Mononuclear cell (primary cell): ENCODE measurements around the gene NPEPL1. TPM values are rescaled to one million over a fixed set of nuclear protein-coding genes. Genes with fewer than 3 reads are reported as not detected.
"Not testable (repeated sequence)": the region's sequence is repeated elsewhere in the genome, so short reads cannot be mapped to it uniquely, and the experiment has no call there.

Experiments used
- H3K27me3 ChIP-seq: 2 replicates; pipeline ENCODE4 v1.6.0; 2011; ENCODE audit warnings: low read length, control low read depth; ENCODE audit not compliant: insufficient read depth
- H3K4me1 ChIP-seq: 2 replicates; pipeline ENCODE4 v1.5.1; 2011; ENCODE audit warnings: mild to moderate bottlenecking, low read length, control low read depth; ENCODE audit not compliant: insufficient read depth
- H3K4me3 ChIP-seq: 2 replicates; pipeline ENCODE4 v1.5.1; 2011; ENCODE audit warnings: mild to moderate bottlenecking, low read length, moderate library complexity
- H3K9me3 ChIP-seq: 2 replicates; pipeline ENCODE4 v1.5.1; 2011; ENCODE audit warnings: low read depth, mild to moderate bottlenecking, control low read depth, low read length
- total RNA-seq: library from RNA; depleted of rRNA; stranded (reverse); fragments of >200 nt; gene quantifications from one replicate; pipeline ENCODE4 v1.2.3, GENCODE V29; 2012

NPEPL1 gene
- total RNA-seq, 1 donor = 25.5 TPM

DNA sequence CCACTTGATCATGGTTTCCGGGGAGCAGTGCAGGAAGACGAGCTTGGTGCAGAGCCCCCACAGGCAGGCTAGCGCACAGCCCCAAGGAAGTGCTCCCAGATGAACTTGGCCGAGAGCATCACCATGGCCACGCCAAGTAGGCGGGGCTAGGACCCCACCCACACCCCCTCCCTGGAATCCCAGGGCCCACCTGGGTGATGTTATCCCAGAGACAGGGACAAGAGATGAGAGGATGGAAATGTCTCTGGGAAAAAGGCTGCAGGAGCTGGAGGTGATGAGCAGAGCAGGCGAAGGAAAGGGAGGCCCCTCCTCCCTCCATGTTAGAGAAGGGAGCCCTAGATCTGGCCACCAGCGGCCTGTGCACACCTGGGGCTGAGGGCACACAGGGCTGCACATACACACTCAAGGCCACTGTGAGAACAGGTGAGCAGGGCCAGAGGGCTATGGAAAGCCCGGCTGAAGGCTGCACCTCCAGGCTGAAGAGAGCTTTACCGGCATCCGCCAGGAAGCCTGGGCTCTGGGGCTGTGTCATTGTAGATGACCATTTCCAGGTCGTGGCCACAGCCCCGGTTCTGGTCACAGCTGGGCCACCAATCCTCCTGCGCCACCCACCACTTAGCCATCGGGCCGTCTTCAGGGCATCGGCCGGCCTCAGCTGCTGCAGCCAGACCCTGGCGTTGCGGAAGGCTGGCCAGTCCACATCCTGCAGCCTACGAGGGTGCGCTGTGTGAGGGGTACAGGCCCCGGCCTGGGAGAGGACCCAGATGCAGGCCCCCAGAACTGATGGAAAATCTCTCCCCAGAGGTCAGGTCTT is 24.9 kb downstream of the NPEPL1 start:
- H3K4me1 ChIP-seq = no peaks in the 10 kb centered on the region
- no peak overlapping the region for H3K4me3 ChIP-seq
- no peaks in the 10 kb centered on the region for H3K27me3 ChIP-seq
- no peaks in the 10 kb centered on the region for H3K9me3 ChIP-seq

DNA sequence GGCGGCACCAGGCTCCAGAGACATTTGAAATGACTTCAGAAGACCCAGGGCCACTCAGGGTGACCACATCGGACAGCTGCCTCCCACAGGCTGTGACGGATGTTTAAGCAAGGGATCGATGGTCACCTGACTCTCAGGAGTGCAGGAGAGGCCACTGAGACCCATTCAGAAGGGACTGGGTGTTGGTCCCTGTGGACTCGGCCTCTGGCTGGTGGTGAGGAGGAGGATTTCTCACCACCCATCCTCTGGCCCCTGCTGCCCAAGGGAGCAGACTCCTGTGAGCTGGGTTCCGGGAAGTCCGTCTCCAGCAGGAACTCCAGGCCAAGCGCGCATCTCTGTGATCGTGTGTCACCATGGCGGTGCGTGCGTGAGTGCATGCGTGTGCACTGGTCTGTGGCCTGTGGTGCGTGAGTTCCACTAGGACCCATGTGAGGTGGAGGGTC is 25.5 kb downstream of the NPEPL1 start:
- Histone ChIP-seq H3K4me3 (no peak overlapping the region), H3K4me1 (no peaks in the 10 kb centered on the region), H3K9me3 (no peaks in the 10 kb centered on the region), H3K27me3 (peaks cover 2% of the 10 kb centered on the region)

DNA sequence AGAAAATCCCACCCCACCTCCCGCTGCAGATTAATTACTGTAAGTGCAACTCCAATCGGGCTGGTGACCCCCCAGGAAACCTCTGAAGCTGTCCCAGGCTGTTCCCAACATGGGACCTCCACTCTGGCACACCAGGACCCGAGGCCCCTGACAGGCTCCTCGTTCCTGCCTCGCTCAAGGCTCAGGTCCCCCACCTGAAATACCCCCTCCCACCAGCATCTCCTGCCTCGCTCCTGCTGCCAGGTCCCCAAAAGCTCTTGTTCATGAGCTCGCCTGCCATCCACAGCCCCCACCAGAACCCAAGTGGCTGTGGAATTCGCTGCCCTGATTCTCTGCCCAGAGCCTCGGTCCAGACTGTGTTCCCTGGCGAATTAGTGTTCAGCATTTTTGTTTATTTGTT is 26.1 kb downstream of the NPEPL1 start:
- Histone ChIP-seq H3K4me1 (no peaks in the 10 kb centered on the region), H3K4me3 (no peak overlapping the region), H3K9me3 (no peaks in the 10 kb centered on the region), H3K27me3 (peaks cover 3% of the 10 kb centered on the region)

DNA sequence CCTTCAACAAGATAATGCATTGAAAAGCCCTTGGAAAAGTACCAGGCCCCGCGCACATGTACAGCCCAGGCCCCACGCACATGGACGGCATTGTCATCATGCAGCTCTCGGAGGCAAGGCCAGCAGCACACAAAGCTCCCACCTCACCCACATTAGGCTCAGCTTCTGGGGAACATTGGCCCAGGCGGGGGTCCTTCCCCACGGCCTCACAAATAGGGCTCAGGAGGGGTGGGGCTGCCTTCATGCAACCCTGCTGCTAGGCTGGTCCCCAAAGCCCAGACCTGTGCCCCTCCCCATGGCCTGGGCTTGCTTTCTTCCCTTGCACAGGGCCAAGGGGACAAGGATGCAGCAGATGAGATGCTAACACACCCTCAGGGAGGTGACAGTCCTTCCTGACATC is 26.7 kb downstream of the NPEPL1 start:
- no peak overlapping the region for H3K4me3 ChIP-seq
- no peaks in the 10 kb centered on the region for H3K9me3 ChIP-seq
- peaks cover 3% of the 10 kb centered on the region for H3K27me3 ChIP-seq
- no peaks in the 10 kb centered on the region for H3K4me1 ChIP-seq

DNA sequence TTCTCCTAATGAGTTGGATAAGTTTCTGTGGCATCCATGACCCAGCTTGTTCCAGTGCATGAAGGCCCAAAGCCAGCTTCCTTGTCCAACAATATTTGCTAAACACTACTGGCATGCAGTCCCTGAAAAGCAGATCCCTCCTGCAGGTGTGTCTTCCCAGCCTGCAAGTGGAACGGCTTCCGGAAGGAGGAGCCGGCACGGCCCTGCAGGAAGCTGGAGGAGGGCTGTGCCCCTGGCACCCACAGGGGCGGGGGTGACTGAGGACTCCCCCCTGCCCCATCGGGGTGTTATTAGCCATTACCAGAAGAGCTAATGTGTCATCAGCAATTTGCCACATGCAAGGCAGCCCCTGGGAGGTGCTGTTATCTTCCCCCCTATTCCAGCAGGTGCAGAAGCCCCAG is 27.4 kb downstream of the NPEPL1 start:
- Histone ChIP-seq H3K4me1 (no peaks in the 10 kb centered on the region), H3K27me3 (peaks cover 3% of the 10 kb centered on the region), H3K9me3 (no peaks in the 10 kb centered on the region), H3K4me3 (no peak overlapping the region)

DNA sequence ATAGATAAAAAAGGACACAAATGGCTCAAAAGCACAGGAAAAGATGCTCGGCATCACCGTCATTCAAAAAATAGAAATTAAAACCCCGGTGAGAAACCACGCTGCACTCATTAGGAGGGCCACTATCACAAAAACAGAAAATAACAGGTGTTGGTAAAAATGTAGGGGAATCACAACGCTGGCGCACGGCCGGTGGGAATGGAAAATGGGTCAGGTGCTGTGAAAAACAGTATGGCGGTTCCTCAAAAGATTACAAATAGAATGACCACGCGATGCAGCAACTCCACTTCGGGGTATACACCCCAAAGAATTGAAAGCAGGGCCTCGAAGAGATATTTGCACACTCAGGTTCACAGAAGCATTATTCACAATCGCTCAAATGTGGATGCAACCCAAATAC is 28.3 kb downstream of the NPEPL1 start:
- Histone ChIP-seq H3K4me3 (no peak overlapping the region), H3K4me1 (no peaks in the 10 kb centered on the region), H3K27me3 (peaks cover 3% of the 10 kb centered on the region), H3K9me3 (no peaks in the 10 kb centered on the region)

DNA sequence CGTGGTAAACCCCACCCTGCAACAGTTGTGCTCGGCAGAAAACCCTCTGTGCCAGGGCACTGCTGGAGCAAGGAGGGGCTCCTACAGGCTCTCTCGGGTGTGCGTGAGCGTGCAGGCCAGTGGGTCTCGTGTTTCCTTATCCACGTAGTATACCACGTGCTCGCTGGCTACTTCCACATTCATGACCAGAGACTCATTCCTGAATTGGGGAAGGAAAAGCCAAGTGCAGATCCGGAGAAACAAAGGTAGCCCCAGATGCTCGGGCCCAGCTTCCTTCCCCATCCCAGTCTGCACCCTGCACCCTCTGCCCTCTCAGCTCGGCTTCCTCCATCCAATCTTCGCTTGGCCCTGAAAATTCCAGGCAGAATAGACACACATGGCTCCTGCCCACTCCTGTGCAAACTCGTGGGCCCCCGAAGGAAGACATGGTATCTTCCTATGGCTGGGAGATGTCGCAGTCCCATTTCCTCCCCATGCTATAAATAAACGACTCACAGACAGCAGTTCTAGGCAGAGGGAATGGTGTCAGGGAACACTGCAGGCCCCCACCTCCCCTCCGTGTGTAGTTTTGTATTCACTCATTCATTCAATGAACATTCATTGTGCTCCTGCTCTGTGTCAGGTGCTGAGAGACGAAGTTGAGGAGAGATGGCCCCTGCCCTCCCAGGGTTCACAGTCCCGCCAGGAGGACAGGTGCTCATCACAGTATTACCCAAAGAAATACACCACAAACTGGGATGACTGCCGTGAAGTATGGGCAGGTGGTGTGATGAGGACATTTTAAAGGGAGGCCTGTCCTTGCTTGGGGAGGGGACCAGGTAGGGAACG is 29.6 kb downstream of the NPEPL1 start:
- H3K9me3 ChIP-seq = no peaks in the 10 kb centered on the region
- H3K27me3 ChIP-seq = peaks cover 3% of the 10 kb centered on the region
- H3K4me3 ChIP-seq = no peak overlapping the region
- H3K4me1 ChIP-seq = no peaks in the 10 kb centered on the region

DNA sequence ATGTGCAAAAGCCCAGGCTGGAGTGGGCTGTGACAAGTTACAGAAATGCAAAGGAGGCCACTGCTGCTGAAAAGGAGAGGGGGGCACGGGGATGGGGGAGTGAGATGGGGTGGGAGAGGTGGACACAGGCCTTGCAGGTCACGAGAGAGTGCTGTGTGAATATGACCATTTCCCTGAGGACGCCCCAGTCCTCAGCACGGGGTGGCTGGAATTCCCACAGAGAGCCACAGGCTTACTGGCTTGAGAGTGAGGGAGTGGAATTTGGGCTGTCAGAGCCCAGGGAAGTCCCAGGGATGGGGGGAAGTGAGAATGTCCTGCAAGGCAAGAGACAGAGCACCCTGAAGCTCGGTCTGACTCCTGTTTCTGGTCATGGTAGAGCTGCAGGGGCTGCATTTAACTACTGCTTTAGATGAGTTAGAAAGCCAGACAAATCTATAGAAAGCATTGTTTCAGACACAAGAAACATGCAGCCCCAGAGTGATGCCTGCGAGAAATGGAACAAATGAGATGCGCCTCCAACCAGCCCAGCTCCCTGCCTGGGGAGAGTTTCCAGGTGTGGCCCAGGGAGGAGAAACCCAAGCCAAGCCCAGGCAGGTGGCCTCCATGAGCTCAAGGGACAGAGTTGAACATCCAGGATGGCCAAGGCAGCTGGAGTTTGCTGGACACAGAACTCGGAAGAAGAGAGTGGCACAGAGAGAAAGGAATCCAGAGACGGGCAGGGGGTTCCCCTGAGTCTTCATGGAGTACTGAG is 30.5 kb downstream of the NPEPL1 start:
- H3K9me3 ChIP-seq = no peaks in the 10 kb centered on the region
- H3K4me1 ChIP-seq = no peaks in the 10 kb centered on the region
- H3K4me3 ChIP-seq = no peak overlapping the region
- H3K27me3 ChIP-seq = peaks cover 3% of the 10 kb centered on the region

DNA sequence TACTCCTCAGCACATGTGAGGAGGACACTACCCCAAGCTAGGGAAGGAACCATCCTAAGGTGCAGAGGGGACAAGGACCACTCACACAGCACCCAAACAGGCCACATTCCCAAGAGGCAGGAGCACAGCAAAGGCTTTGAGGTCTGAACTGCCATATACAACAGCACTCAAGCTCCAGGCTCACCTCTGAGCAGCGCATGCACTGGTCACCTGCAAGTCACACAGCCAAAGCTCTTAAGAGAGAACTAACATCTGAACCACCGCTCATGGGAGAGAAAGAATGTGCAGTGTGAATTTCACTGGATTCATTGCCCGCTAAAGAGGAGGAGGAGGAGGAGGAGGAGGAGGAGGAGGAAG is 31.0 kb downstream of the NPEPL1 start:
- Histone ChIP-seq H3K4me1 (no peaks in the 10 kb centered on the region), H3K4me3 (no peak overlapping the region), H3K27me3 (peaks cover 3% of the 10 kb centered on the region), H3K9me3 (no peaks in the 10 kb centered on the region)

DNA sequence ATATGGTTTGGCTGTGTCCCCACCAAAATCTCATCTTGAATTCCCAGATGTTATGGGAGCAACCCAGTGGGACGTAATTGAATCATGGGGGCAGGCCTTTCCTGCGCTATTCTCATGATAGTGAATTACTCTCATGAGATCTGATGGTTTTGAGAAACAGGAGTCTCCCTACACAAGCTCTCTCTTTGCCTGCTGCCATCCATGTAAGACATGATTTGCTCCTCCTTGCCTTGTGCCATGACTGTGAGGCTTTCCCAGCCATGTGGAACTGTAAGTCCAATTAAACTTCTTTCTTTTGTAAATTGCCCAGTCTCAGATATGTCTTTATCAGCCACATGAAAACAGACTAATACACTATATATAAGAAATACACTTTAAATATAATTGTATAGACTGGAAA is 33.6 kb downstream of the NPEPL1 start:
- H3K4me3 ChIP-seq, H3K9me3 ChIP-seq, H3K4me1 ChIP-seq, H3K27me3 ChIP-seq: not testable (repeated sequence)

DNA sequence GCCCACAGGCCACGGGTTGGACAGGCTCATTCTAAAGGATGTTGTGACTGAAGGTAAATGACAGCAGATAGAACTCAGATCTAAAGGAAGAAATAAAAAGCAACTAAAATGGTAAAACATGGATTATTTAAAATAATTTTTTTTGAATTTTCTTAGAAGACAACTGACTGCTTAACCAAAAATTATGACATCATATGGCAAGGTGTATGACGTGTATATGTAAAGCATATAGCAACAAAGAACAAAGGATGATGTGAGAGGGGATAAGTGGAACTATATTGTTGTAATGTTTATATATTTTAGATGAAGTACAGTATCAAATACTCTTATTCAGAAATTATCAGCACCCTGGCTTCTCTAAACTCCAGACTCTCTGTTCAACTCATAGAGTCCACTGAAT is 38.6 kb downstream of the NPEPL1 start:
- Histone ChIP-seq H3K9me3 (no peaks in the 10 kb centered on the region), H3K4me1 (no peaks in the 10 kb centered on the region), H3K4me3 (no peak overlapping the region), H3K27me3 (peaks cover 20% of the 10 kb centered on the region)

DNA sequence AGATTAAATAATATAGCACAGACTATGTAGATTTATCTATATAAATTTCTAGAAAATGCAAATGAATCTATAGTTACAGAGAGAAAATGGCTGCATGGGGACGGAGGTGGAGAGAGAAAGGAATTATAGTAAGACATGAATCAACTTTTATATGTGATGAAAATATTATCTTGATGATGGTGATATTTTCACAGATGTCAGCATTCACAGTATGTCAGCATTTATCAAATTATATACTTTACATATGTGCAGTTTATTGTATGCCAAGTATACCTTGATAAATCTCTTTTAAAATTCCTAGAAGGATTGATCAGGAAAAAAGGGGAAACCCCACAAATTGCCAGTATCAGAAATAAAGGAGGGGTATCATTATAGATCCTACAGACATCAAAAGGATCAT is 44.6 kb downstream of the NPEPL1 start:
- Histone ChIP-seq H3K9me3 (no peaks in the 10 kb centered on the region), H3K4me3 (no peak overlapping the region), H3K4me1 (no peaks in the 10 kb centered on the region), H3K27me3 (peaks cover 29% of the 10 kb centered on the region)

DNA sequence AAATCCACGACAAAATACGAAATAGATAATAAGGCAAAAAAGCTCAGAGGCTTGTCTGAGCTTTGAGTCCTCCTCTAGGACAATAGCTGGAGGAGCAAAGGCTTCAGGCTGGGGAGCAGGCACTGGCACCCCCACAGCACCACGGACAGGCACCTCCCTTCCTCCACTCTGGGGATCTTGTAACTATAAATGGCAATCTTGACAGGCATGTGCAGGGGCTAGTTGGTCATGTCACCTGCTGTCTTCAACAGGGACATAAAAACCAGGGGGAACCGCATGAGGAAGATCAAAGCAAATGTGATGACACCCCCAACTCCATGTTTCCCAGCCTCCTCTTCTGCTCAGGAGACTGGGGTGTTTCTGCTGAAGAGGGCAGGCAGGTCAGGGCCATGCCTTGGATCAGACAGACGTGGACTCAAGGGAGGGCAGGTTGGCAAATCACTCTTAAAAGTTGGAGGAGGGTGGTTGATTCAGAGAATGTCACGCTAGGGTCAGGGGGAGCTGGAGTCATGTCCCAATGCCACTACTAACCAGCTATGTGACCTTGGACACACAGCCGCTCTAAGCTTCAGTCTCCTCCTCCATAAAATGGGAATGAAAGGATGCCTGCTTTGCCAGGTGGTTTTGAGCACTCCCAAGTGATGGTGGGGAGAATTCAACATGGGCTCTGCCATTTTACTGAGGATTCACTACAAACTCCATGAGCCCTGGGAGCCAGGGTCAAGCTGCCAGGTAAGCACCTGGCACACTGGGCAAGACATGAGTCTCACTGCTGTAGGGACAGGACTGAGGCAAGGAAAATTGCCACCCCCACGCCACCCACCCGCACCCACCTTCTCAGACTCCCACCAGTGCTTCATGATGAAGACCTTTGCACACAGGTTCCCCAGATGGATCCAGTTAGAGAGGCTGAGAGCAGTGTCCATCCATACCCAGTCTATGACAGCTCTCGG is 48.0 kb downstream of the NPEPL1 start:
- Histone ChIP-seq H3K9me3 (no peaks in the 10 kb centered on the region), H3K4me3 (no peak overlapping the region), H3K4me1 (no peaks in the 10 kb centered on the region), H3K27me3 (peaks cover 18% of the 10 kb centered on the region)

DNA sequence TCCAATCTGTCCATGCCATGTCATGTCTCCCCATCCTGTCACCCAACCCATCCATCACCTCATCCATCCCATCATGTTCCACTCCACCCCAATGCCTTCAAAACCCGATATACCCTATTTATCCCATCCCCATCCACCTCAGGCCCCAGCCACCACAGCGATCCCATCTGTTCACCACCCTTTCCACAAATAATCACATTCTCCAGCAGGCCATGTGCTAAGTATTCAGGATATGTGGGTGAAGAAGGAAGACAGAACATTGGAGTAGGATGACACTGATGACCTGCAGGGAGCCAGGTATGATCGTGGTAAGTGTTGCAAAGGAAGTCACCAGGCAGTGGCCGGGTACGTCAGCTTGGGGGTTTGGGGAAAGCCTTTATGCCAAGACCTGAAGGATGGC is 48.8 kb downstream of the NPEPL1 start:
- no peaks in the 10 kb centered on the region for H3K4me1 ChIP-seq
- H3K9me3 ChIP-seq = no peaks in the 10 kb centered on the region
- no peak overlapping the region for H3K4me3 ChIP-seq
- peaks cover 15% of the 10 kb centered on the region for H3K27me3 ChIP-seq
